ENCODE data around the gene PCDHB3. TPM values are rescaled to one million over a fixed set of nuclear protein-coding genes. Genes with fewer than 3 reads are reported as not detected.
"Not testable (repeated sequence)": the region's sequence is repeated elsewhere in the genome, so short reads cannot be mapped to it uniquely, and the experiment has no call there.

Gene PCDHB3
- total RNA-seq, 1 donor from 2014 or later: 2.7 TPM

DNA sequence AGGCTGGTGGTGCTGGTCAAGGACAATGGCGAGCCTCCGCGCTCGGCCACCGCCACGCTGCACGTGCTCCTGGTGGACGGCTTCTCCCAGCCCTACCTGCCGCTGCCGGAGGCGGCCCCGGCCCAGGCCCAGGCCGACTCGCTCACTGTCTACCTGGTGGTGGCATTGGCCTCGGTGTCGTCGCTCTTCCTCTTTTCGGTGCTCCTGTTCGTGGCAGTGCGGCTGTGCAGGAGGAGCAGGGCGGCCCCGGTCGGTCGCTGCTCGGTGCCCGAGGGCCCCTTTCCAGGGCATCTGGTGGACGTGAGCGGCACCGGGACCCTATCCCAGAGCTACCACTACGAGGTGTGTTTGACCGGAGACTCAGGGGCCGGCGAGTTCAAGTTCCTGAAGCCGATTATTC lies 37.1 kb downstream of the PCDHB3 start:
- not testable (repeated sequence) for DNase-seq

DNA sequence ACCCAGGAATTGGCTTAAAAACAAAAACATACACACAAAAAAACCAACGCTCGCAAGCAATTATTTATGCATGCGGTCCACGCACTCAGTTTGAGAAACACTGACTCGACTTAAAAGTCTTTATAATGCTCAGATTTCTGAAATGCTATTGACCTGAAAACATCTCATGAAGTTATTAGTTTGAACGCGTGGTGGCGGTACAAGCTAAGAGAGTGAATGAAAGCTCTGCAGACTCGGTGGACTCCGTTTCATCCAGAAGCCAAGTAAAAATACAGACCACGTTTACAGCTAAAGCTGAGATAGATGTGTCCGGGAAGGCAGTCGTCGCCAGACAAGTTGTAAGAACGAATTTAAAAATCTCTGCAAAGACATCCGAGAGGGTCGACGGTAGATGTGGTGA lies 49.5 kb downstream of the PCDHB3 start, which contains the start of gene PCDHB6:
PCDHB6 (plus strand) TSS at position 246 of the 400 bp plus-strand sequence. CDS start 201 bp downstream, outside the sequence.
- no peak for DNase-seq

DNA sequence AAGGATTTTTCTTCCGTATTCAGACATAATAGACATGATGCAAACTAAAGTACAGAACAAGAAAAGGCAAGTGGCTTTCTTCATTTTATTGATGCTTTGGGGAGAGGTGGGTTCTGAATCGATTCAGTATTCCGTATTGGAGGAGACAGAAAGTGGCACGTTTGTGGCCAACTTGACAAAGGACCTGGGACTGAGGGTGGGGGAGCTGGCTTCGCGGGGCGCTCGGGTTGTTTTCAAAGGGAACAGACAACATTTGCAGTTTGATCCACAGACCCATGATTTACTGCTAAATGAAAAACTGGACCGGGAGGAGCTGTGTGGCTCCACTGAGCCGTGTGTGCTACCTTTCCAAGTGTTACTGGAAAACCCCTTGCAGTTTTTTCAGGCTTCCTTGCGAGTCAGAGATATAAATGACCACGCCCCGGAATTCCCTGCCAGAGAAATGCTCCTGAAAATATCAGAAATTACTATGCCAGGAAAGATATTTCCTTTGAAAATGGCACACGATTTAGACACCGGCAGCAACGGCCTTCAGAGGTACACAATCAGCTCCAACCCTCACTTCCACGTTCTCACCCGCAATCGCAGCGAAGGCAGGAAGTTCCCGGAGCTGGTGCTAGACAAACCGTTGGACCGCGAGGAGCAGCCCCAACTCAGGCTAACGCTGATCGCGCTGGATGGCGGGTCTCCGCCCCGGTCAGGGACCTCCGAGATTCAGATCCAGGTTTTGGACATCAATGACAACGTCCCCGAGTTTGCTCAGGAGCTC lies 50.1 kb downstream of the PCDHB3 start:
- DNase-seq: no peak

DNA sequence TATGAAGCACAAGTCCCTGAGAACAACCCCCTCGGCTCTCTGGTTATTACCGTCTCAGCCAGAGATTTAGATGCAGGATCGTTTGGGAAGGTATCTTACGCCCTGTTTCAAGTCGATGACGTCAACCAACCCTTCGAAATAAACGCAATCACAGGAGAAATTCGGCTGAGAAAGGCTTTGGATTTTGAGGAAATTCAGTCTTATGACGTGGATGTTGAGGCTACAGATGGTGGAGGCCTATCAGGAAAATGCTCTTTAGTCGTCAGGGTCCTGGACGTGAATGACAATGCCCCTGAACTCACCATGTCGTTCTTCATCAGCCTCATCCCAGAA lies 50.7 kb downstream of the PCDHB3 start:
- DNase-seq: no peak

DNA sequence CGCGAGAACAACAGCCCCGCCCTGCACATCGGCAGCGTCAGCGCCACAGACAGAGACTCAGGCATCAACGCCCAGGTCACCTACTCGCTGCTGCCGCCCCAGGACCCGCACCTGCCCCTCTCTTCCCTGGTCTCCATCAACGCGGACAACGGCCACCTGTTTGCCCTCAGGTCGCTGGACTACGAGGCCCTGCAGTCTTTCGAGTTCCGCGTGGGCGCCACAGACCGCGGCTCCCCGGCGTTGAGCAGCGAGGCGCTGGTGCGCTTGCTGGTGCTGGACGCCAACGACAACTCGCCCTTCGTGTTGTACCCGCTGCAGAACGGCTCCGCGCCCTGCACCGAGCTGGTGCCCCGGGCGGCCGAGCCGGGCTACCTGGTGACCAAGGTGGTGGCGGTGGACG lies 51.4 kb downstream of the PCDHB3 start:
- DNase-seq: not testable (repeated sequence)

DNA sequence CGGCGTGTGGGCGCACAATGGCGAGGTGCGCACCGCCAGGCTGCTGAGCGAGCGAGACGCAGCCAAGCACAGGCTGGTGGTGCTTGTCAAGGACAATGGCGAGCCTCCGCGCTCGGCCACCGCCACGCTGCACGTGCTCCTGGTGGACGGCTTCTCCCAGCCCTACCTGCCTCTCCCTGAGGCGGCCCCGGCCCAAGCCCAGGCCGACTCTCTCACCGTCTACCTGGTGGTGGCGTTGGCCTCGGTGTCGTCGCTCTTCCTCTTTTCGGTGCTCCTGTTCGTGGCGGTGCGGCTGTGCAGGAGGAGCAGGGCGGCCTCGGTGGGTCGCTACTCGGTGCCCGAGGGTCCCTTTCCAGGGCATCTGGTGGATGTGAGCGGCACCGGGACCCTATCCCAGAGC lies 51.8 kb downstream of the PCDHB3 start:
- DNase-seq: not testable (repeated sequence)

Other genes starting within 250 kb of the PCDHB3 start
- gene PCDHA10, start 244.6 kb upstream of the PCDHB3 start, total RNA-seq: 0.20 TPM
- gene PCDHA11, start 231.5 kb upstream of the PCDHB3 start, total RNA-seq: 0.39 TPM
- gene PCDHA12, start 225.2 kb upstream of the PCDHB3 start, total RNA-seq: 0.20 TPM
- 0.79 TPM for gene PCDHA13, start 218.3 kb upstream of the PCDHB3 start, total RNA-seq
- gene PCDHAC1, start 174.2 kb upstream of the PCDHB3 start, total RNA-seq: 0.69 TPM
- 3.0 TPM for gene PCDHAC2, start 134.0 kb upstream of the PCDHB3 start, total RNA-seq
- gene PCDHB1, start 49.1 kb upstream of the PCDHB3 start, total RNA-seq: not detected
- gene PCDHB2, start 5.9 kb upstream of the PCDHB3 start, total RNA-seq: 3.1 TPM
- 1.6 TPM for gene PCDHB4, start 21.3 kb downstream of the PCDHB3 start, total RNA-seq
- 2.7 TPM for gene PCDHB5, start 34.7 kb downstream of the PCDHB3 start, total RNA-seq
- 0.39 TPM for gene PCDHB6, start 49.6 kb downstream of the PCDHB3 start, total RNA-seq
- 1.1 TPM for gene PCDHB7, start 72.2 kb downstream of the PCDHB3 start, total RNA-seq
- gene PCDHB8, start 77.3 kb downstream of the PCDHB3 start, total RNA-seq: 0.49 TPM
- gene PCDHB16, start 81.9 kb downstream of the PCDHB3 start, total RNA-seq: 2.5 TPM
- 0.89 TPM for gene PCDHB9, start 86.7 kb downstream of the PCDHB3 start, total RNA-seq
- gene PCDHB10, start 91.9 kb downstream of the PCDHB3 start, total RNA-seq: 1.8 TPM
- gene PCDHB11, start 99.2 kb downstream of the PCDHB3 start, total RNA-seq: 3.5 TPM
- gene PCDHB12, start 108.2 kb downstream of the PCDHB3 start, total RNA-seq: 2.2 TPM
- 2.9 TPM for gene PCDHB13, start 113.4 kb downstream of the PCDHB3 start, total RNA-seq
- gene PCDHB14, start 122.9 kb downstream of the PCDHB3 start, total RNA-seq: 3.8 TPM
- gene PCDHB15, start 144.9 kb downstream of the PCDHB3 start, total RNA-seq: 3.6 TPM
- gene SLC25A2, start 203.6 kb downstream of the PCDHB3 start, total RNA-seq: 1.4 TPM
- 88.8 TPM for gene TAF7, start 220.3 kb downstream of the PCDHB3 start, total RNA-seq
- 0.39 TPM for gene PCDHGA1, start 230.0 kb downstream of the PCDHB3 start, total RNA-seq
- 3.6 TPM for gene PCDHGA2, start 238.3 kb downstream of the PCDHB3 start, total RNA-seq
- 1.6 TPM for gene PCDHGA3, start 243.4 kb downstream of the PCDHB3 start, total RNA-seq
- 2.6 TPM for gene PCDHGB1, start 249.6 kb downstream of the PCDHB3 start, total RNA-seq